K562 (cell line): ENCODE results near the gene MAP3K14. TPM values are rescaled to one million over a fixed set of nuclear protein-coding genes. Genes with fewer than 3 reads are reported as not detected.

ENCODE experiments used
- ARID1B ChIP-seq: fragments of 450-650 bp; IDR thresholded peaks from 2 replicates; pipeline ENCODE4 v1.6.1; 2016; ENCODE audit warnings: antibody characterized with exemption, mild to moderate bottlenecking, inconsistent platforms
- FOXK1 ChIP-seq: sonication (generic); formaldehyde crosslinking; IDR thresholded peaks from 2 replicates; pipeline ENCODE4 v1.8.0; 2022; ENCODE audit warnings: missing genetic modification reagents, mild to moderate bottlenecking, borderline replicate concordance
- HDAC8 ChIP-seq: fragments of 450-650 bp; IDR thresholded peaks from 2 replicates; pipeline ENCODE4 v1.6.1; 2016; ENCODE audit warnings: mild to moderate bottlenecking, missing genetic modification characterization, moderate library complexity, missing compliant biosample characterization
- HIVEP1 ChIP-seq: fragments of 250-450 bp; sonication (Bioruptor Pico); IDR thresholded peaks from 2 replicates; pipeline ENCODE4 v1.4.0; 2020; ENCODE audit warnings: mild to moderate bottlenecking
- ILF3 ChIP-seq: fragments of 450-650 bp; IDR thresholded peaks from 2 replicates; pipeline ENCODE4 v1.6.1; 2018; ENCODE audit warnings: antibody characterized with exemption, mild to moderate bottlenecking, moderate library complexity, borderline replicate concordance
- KLF16 ChIP-seq: IDR thresholded peaks from 2 replicates; pipeline ENCODE4 v1.6.1; 2016; ENCODE audit warnings: antibody characterized with exemption
- MTA2 ChIP-seq: fragments of 450-650 bp; IDR thresholded peaks from 2 replicates; pipeline ENCODE4 v1.6.1; 2016; ENCODE audit warnings: low read depth
- OTX1 ChIP-seq: fragments of 450-650 bp; formaldehyde crosslinking; IDR thresholded peaks from 2 replicates; pipeline ENCODE4 v1.4.0; 2022; ENCODE audit warnings: mild to moderate bottlenecking
- PML ChIP-seq: IDR thresholded peaks from 2 replicates; pipeline ENCODE4 v1.6.1; 2012; ENCODE audit warnings: low read length, inconsistent platforms
- POLR2G ChIP-seq: fragments of 200-400 bp; formaldehyde crosslinking; IDR thresholded peaks from 2 replicates; pipeline ENCODE4 v1.6.1; 2017; ENCODE audit warnings: low read depth, mild to moderate bottlenecking, antibody characterized with exemption, low read length, moderate library complexity
- RBFOX2 ChIP-seq: fragments of 200-400 bp; formaldehyde crosslinking; IDR thresholded peaks from 2 replicates; pipeline ENCODE4 v1.6.1; 2017; ENCODE audit warnings: low read depth, mild to moderate bottlenecking, low read length, moderate library complexity
- TBP ChIP-seq: optimal IDR thresholded peaks from 2 replicates; pipeline ENCODE3; 2011; ENCODE audit warnings: low read depth, low read length, improper control_type of control experiment
- ZNF197 ChIP-seq: fragments of 200-800 bp; sonication (Bioruptor generic); IDR thresholded peaks from 2 replicates; pipeline ENCODE4 v1.6.1; 2016; ENCODE audit warnings: low read depth, missing genetic modification characterization, missing compliant biosample characterization
- ZZZ3 ChIP-seq: fragments of 450-650 bp; IDR thresholded peaks from 2 replicates; pipeline ENCODE4 v1.6.1; 2016; ENCODE audit warnings: antibody characterized with exemption, mild to moderate bottlenecking, moderate library complexity
- polyA plus RNA-seq, 8 experiments: library from polyadenylated mRNA; depleted of rRNA in 4 of 8; stranded (reverse) in 5 of 8; unstranded in 3 of 8; fragments of >200 nt; fragmentation: Nextera tagmentation in 2 of 8; fragmentation: Illumina TruSeq in 1 of 8; extraction: Ambion mirVana in 2 of 8; extraction: Trizol in 1 of 8; gene quantifications; 2 replicates each; pipeline versions ENCODE4 v1.2.1 to v1.2.3, GENCODE V29; 2011 to 2014; ENCODE audit warnings: inconsistent platforms in 1 of 8, missing spikeins in 1 of 8
- total RNA-seq, 7 experiments: library from RNA; depleted of rRNA in 6 of 7; stranded (reverse); fragments of >200 nt in 6 of 7; fragmentation: Illumina TruSeq in 2 of 7; extraction: Trizol in 2 of 7; gene quantifications; 2 replicates each; pipeline versions ENCODE4 v1.2.1 to v1.2.3, GENCODE V29; 2011 to 2021; ENCODE audit warnings: low replicate concordance in 1 of 7
- TF ChIP-seq, protein P1 (sequence below), 2 experiments: fragments of 450-650 bp in 1 of 2; sonication (generic) in 1 of 2; formaldehyde crosslinking in 1 of 2; IDR thresholded peaks; 2 replicates each; pipeline versions ENCODE4 v1.7.1 to v1.9.0; 2016 to 2022; ENCODE audit warnings: inconsistent platforms in 1 of 2, mild to moderate bottlenecking in 1 of 2, missing genetic modification reagents in 1 of 2
- TF ChIP-seq, protein P2 (sequence below): fragments of 150-350 bp; IDR thresholded peaks from 2 replicates; pipeline ENCODE4 v1.6.1; 2014; ENCODE audit warnings: low read depth, mild to moderate bottlenecking, low read length, borderline replicate concordance

Gene MAP3K14
- total and polyA plus RNA-seq, 9 of the 15 experiments (the other 6 are each of a cell fraction or from before 2014, with no cell fraction given), result 0.45 to 8.7 (median 3.2) TPM

DNA sequence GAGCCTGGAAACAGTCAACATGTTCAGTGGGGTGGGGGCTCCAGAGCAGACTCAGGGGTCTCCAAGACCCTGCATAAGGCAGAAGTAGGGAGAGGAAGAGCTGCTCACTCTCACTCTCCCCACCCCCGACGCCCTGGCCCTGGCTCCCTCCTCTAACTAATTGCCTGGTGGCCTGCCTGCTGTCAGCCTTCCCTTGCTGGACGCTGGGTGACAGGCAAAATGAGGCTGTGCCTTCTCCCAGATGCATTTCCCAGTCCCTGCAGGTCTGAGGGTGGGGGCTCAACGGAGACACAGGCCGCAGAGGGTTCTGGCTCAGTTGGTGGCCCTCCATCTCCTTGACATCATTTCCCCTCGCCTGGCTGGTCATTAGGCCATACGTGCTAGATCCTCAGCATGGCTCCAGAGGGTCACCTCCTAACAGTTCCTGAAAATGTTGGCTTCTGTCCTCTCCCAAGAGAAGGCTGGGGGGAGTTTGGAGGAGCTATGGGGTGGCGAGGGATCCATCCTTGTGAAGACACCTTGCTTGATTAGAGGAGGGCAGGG is 93.8 kb downstream of the MAP3K14 start (continued):
- TF ChIP-seq, protein P1, sequence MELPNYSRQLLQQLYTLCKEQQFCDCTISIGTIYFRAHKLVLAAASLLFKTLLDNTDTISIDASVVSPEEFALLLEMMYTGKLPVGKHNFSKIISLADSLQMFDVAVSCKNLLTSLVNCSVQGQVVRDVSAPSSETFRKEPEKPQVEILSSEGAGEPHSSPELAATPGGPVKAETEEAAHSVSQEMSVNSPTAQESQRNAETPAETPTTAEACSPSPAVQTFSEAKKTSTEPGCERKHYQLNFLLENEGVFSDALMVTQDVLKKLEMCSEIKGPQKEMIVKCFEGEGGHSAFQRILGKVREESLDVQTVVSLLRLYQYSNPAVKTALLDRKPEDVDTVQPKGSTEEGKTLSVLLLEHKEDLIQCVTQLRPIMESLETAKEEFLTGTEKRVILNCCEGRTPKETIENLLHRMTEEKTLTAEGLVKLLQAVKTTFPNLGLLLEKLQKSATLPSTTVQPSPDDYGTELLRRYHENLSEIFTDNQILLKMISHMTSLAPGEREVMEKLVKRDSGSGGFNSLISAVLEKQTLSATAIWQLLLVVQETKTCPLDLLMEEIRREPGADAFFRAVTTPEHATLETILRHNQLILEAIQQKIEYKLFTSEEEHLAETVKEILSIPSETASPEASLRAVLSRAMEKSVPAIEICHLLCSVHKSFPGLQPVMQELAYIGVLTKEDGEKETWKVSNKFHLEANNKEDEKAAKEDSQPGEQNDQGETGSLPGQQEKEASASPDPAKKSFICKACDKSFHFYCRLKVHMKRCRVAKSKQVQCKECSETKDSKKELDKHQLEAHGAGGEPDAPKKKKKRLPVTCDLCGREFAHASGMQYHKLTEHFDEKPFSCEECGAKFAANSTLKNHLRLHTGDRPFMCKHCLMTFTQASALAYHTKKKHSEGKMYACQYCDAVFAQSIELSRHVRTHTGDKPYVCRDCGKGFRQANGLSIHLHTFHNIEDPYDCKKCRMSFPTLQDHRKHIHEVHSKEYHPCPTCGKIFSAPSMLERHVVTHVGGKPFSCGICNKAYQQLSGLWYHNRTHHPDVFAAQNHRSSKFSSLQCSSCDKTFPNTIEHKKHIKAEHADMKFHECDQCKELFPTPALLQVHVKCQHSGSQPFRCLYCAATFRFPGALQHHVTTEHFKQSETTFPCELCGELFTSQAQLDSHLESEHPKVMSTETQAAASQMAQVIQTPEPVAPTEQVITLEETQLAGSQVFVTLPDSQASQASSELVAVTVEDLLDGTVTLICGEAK (IDR thresholded peaks at IDR 0.05), result no peak
- TF ChIP-seq, protein P1 (CRISPR knock-in tag; IDR thresholded peaks at IDR 0.05), result no peak
- TF ChIP-seq MTA2 (no peak), TBP (no peak), ARID1B (no peak), ZNF197 (no peak), POLR2G (0 out of 2 replicates have a peak, but pooled peaks have one; percentile 13), FOXK1 (CRISPR knock-in tag) (no peak), HIVEP1 (CRISPR knock-in tag) (no peak), ILF3 (no peak), HDAC8 (tag) (no peak), KLF16 (no peak), ZZZ3 (no peak), OTX1 (CRISPR knock-in tag) (no peak), PML (no peak), RBFOX2 (peak; percentile 56)
- TF ChIP-seq, protein P2, sequence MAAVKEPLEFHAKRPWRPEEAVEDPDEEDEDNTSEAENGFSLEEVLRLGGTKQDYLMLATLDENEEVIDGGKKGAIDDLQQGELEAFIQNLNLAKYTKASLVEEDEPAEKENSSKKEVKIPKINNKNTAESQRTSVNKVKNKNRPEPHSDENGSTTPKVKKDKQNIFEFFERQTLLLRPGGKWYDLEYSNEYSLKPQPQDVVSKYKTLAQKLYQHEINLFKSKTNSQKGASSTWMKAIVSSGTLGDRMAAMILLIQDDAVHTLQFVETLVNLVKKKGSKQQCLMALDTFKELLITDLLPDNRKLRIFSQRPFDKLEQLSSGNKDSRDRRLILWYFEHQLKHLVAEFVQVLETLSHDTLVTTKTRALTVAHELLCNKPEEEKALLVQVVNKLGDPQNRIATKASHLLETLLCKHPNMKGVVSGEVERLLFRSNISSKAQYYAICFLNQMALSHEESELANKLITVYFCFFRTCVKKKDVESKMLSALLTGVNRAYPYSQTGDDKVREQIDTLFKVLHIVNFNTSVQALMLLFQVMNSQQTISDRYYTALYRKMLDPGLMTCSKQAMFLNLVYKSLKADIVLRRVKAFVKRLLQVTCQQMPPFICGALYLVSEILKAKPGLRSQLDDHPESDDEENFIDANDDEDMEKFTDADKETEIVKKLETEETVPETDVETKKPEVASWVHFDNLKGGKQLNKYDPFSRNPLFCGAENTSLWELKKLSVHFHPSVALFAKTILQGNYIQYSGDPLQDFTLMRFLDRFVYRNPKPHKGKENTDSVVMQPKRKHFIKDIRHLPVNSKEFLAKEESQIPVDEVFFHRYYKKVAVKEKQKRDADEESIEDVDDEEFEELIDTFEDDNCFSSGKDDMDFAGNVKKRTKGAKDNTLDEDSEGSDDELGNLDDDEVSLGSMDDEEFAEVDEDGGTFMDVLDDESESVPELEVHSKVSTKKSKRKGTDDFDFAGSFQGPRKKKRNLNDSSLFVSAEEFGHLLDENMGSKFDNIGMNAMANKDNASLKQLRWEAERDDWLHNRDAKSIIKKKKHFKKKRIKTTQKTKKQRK, result no peak
